PFSK-1 (cell line): ENCODE data around the gene AOPEP.

Experiments
- FOXP2 ChIP-seq: optimal IDR thresholded peaks from 2 replicates; pipeline ENCODE3; 2011; ENCODE audit warnings: borderline replicate concordance, control low read depth, inconsistent platforms; ENCODE audit not compliant: insufficient read depth; ENCODE audit errors: extremely low read length, extremely low read depth
- POLR2AphosphoS5 ChIP-seq: IDR thresholded peaks from 2 replicates; pipeline ENCODE4 v1.6.1; 2012; ENCODE audit warnings: low read depth, mild to moderate bottlenecking, control low read depth, low read length, moderate library complexity
- REST ChIP-seq, 2 experiments: IDR thresholded peaks; 2 replicates each; pipeline versions ENCODE4 v1.6.1 to v1.8.0; 2011 to 2012; ENCODE audit warnings: low read depth in 2 of 2, low read length in 2 of 2, control low read depth in 1 of 2, inconsistent platforms in 1 of 2, mild to moderate bottlenecking in 1 of 2, moderate library complexity in 1 of 2; ENCODE audit not compliant: insufficient read depth in 1 of 2
- SIN3A ChIP-seq: IDR thresholded peaks from 2 replicates; pipeline ENCODE4 v1.6.1; 2012; ENCODE audit warnings: mild to moderate bottlenecking, low read length, moderate library complexity, borderline replicate concordance; ENCODE audit not compliant: insufficient read depth
- TAF1 ChIP-seq: IDR thresholded peaks from 2 replicates; pipeline ENCODE4 v1.6.1; 2012; ENCODE audit warnings: low read length, control low read depth, borderline replicate concordance; ENCODE audit not compliant: insufficient read depth

The AOPEP gene

DNA sequence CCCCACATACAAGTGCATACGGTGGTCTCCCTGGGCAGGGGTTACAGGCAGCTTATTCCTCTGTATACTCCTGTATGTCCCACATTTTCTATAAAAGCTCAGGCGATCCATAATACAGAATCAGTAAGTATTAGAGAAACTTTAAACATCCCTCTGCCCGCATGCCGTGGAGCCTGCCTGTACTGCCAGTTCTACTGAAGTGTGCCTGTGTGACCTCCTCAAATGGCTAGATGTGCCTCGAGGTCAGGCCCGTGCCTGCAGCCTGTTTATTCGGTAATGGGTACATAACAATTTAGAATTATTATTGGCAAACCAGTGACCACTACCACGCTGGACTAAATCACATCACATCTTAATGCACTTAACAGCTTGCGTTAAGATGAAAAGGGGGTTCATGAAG lies 400.2 kb downstream of the AOPEP start:
- TF ChIP-seq FOXP2: no peak
- no peak for TF ChIP-seq REST (IDR thresholded peaks at IDR 0.05; ENCODE audit: insufficient read depth in 1 of 2, low read depth in 2 of 2, low read length in 2 of 2)
- no peak for TF ChIP-seq POLR2AphosphoS5

DNA sequence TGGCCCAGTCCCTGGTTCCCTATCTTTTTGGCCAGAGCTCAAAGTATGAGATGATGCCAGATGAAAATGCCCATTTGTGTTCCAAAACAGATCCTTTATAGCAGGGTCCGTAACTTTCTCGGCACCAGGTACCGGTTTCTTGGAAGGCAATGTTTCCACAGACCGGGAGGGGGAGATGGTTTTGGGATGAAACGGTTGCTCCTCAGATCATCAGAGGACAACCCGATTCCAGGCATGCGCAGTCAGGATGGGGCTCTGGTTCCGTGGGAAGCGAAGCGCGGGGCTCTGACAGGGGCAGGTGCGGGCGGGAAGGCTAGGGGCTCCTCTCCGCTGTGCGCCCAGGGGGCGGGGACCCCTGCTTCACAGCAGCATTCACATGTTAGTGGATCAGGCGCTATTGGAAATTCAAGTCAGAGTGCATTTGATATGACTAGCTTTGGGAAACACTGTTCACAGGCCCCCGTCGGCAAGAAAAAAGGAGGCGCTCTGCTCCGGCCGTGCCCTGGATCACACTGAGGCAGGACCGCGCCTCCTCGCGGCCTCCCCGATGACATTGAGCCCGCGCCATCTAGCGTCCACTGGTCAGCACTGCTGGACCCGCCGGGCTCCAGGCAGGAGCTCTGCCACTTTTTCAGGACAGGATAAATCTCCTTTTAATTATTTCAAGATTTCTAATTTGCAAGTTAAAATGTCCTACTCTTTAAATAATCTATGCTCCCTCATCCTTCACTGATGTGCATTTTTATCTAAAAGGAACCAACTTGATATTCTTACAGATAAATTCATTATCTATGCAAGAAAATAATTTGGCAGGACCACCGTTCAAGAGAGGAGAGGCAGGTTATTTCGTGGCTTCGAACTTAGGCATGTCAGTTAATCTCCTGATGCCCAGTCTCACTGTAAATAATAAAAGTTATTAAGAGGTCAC lies 401.0 kb downstream of the AOPEP start:
- no peak for TF ChIP-seq REST (IDR thresholded peaks at IDR 0.05; ENCODE audit: insufficient read depth in 1 of 2, low read depth in 2 of 2, low read length in 2 of 2)
- no peak for TF ChIP-seq FOXP2
- TF ChIP-seq TAF1: no peak
- no peak for TF ChIP-seq SIN3A
- TF ChIP-seq POLR2AphosphoS5: no peak

DNA sequence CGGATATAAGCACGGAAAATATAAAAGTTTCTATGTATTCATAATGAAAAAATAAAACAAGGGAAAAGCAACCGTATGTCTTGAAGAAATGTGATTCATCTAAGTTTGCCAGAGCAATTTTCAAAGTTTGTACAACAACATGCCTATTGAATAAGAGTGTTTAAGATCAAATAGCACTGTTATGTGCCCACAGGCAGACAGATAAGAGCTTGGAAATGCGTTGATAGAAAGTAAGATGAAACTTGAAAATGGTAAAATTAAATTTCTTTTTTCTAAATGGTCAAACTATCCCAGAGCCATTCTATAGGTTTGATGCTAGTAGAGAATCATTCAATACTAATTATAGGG lies 401.7 kb downstream of the AOPEP start:
- TF ChIP-seq POLR2AphosphoS5 (no peak), FOXP2 (no peak)

DNA sequence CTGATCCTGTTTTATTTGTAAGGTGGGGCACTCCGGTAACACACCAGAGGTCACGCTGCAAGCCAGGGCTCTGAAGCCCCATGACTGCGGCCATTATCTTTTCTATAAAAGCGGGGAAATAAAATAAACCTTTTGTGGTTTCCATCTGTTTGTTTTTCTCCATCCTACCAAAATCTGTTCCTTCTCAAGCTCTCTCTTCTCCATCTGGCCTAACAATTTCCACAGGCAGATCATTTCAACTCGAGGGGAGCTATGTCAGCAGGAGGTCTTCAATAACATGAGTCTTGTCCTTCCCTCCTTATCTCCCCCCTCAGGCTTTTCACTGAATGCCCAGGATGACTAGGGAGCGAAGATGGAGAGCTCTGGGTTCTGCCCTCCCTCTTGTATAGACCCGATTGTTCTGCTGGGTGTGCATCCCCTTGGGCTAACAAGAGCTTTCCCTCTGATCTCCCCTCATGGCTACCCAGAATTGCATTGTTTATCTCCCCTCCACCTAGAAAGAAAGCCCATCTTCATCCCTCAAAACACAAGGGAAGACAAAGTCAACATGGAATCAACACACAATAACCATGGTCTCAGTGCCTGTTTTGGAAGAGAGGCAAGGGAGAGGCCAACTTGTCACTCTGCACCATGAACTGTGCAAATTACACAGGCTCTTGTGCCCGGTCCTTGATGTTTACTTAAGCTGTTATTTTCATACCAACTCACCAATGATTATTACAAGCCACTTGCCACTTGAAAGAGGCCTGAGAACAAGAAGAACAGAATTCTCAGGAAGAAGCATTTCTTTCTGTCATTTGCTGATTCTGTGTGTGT lies 403.2 kb downstream of the AOPEP start:
- TF ChIP-seq POLR2AphosphoS5 (no peak), SIN3A (no peak), FOXP2 (no peak), TAF1 (no peak), REST (IDR thresholded peaks at IDR 0.05; ENCODE audit: insufficient read depth in 1 of 2, low read depth in 2 of 2, low read length in 2 of 2) (no peak)

- TF ChIP-seq TAF1 (no peak), REST (IDR thresholded peaks at IDR 0.05; ENCODE audit: insufficient read depth in 1 of 2, low read depth in 2 of 2, low read length in 2 of 2) (no peak), FOXP2 (no peak), SIN3A (no peak), POLR2AphosphoS5 (no peak)
These were observed 404.0 kb downstream of the AOPEP start for GRCh38 chr9:95130484-95130883.
